Measurements from ENCODE around the gene ASB18.

DNA sequence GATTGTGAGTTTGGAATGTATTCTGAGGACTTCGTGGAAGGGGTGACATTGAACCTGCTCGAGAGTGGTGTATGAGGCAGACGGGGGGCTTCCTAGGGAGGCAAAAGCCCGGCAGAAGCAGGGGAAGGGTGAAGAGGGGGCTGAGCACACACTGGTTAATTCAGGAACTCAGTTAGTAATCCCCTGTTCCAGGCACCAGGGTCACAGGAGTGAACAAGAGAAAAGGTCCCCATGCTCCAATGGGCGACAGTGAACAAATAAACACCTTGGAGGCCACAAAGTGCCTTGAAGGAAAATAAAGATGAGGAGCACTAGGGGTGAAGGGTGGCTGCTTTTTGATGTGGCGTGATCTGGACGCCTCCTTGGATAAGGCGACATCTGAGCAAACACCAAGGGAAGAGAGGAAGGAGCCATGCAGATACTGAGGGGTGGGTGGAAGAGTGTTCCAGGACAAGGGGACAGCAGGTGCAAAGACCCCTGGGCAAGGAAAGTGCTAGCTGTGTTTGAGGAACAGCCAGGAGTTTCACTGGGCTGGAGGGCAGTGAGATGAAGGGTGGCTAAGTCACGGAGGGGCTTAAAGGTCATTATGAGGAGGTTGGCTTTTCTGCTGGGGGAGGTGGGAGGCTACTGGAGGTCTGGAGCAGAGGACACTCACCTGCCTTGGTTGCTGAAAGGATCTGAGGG lies 26.7 kb upstream of the ASB18 start:
- TF ChIP-seq POLR2A (IDR thresholded peaks at IDR 0.05) = no peak
- TF ChIP-seq, protein P1, sequence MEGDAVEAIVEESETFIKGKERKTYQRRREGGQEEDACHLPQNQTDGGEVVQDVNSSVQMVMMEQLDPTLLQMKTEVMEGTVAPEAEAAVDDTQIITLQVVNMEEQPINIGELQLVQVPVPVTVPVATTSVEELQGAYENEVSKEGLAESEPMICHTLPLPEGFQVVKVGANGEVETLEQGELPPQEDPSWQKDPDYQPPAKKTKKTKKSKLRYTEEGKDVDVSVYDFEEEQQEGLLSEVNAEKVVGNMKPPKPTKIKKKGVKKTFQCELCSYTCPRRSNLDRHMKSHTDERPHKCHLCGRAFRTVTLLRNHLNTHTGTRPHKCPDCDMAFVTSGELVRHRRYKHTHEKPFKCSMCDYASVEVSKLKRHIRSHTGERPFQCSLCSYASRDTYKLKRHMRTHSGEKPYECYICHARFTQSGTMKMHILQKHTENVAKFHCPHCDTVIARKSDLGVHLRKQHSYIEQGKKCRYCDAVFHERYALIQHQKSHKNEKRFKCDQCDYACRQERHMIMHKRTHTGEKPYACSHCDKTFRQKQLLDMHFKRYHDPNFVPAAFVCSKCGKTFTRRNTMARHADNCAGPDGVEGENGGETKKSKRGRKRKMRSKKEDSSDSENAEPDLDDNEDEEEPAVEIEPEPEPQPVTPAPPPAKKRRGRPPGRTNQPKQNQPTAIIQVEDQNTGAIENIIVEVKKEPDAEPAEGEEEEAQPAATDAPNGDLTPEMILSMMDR (IDR thresholded peaks at IDR 0.05) = no peak
- TF ChIP-seq EP300 (IDR thresholded peaks at IDR 0.05) = no peak
